Mesendoderm (in vitro differentiated cells): ENCODE measurements around the gene PCED1A.
"Not testable (repeated sequence)": the region's sequence is repeated elsewhere in the genome, so short reads cannot be mapped to it uniquely, and the experiment has no call there.

ENCODE experiments used
- DNase-seq: peaks from one replicate; pipeline ENCODE4 v3.0.0; 2013
- H2AK5ac ChIP-seq: 2 replicates; pipeline ENCODE4 v1.6.1; 2013; ENCODE audit warnings: low read length, inconsistent platforms
- H2BK120ac ChIP-seq: 2 replicates; pipeline ENCODE4 v1.6.1; 2013; ENCODE audit warnings: low read depth, mild to moderate bottlenecking, low read length, moderate library complexity, mixed read lengths
- H2BK15ac ChIP-seq: replicated peaks from 2 replicates; pipeline ENCODE4 v1.6.1; 2013; ENCODE audit warnings: low read depth, mild to moderate bottlenecking, moderate library complexity
- H2BK5ac ChIP-seq: 2 replicates; pipeline ENCODE4 v1.6.1; 2013; ENCODE audit warnings: low read length, inconsistent platforms
- H3K18ac ChIP-seq: 2 replicates; pipeline ENCODE4 v1.6.1; 2013; ENCODE audit warnings: mild to moderate bottlenecking, low read length, mixed read lengths
- H3K23ac ChIP-seq: one replicate; pipeline ENCODE4 v1.6.1; 2013; ENCODE audit warnings: low read length
- H3K27ac ChIP-seq: 2 replicates; pipeline ENCODE4 v1.5.1; 2013; ENCODE audit warnings: low read depth, mild to moderate bottlenecking, inconsistent platforms, low read length, moderate library complexity
- H3K27me3 ChIP-seq: 2 replicates; pipeline ENCODE4 v1.6.1; 2013; ENCODE audit warnings: low read length, control low read depth, mild to moderate bottlenecking, inconsistent platforms; ENCODE audit not compliant: insufficient read depth, poor library complexity
- H3K36me3 ChIP-seq: 2 replicates; pipeline ENCODE4 v1.6.1; 2013; ENCODE audit warnings: low read length, inconsistent platforms; ENCODE audit not compliant: control insufficient read depth, insufficient read depth
- H3K4ac ChIP-seq: one replicate; pipeline ENCODE4 v1.6.1; 2013; ENCODE audit warnings: low read depth, mild to moderate bottlenecking, low read length, moderate library complexity
- H3K4me1 ChIP-seq: 2 replicates; pipeline ENCODE4 v1.6.1; 2013; ENCODE audit warnings: low read depth, low read length, inconsistent platforms; ENCODE audit not compliant: control insufficient read depth
- H3K4me2 ChIP-seq: 2 replicates; pipeline ENCODE4 v1.6.1; 2013; ENCODE audit warnings: low read length
- H3K4me3 ChIP-seq: 2 replicates; pipeline ENCODE4 v1.5.1; 2013; ENCODE audit warnings: mild to moderate bottlenecking, low read length
- H3K56ac ChIP-seq: one replicate; pipeline ENCODE4 v1.6.1; 2013; ENCODE audit warnings: low read length
- H3K79me1 ChIP-seq: 2 replicates; pipeline ENCODE4 v1.6.1; 2013; ENCODE audit warnings: low read length, inconsistent platforms
- H3K79me2 ChIP-seq: 2 replicates; pipeline ENCODE4 v1.6.1; 2013; ENCODE audit warnings: mild to moderate bottlenecking, low read length; ENCODE audit not compliant: control insufficient read depth, insufficient read depth
- H3K9ac ChIP-seq: 2 replicates; pipeline ENCODE4 v1.6.1; 2013; ENCODE audit warnings: low read length, inconsistent platforms
- H4K5ac ChIP-seq: one replicate; pipeline ENCODE4 v1.6.1; 2013; ENCODE audit warnings: low read length
- H4K8ac ChIP-seq: one replicate; pipeline ENCODE4 v1.6.1; 2013; ENCODE audit warnings: low read depth, mild to moderate bottlenecking, control low read depth, low read length, moderate library complexity
- WGBS: extraction: QIAGEN DNeasy Blood & Tissue Kit; methylation state at CpG from one replicate; pipeline ENCODE4 v1.1.7; 2013; ENCODE audit warnings: low lambda C conversion rate, missing lambda C conversion rate; ENCODE audit not compliant: insufficient coverage; ENCODE audit errors: extremely low coverage; 5-methylcytosine and 5-hydroxymethylcytosine counted together

Gene PCED1A

DNA sequence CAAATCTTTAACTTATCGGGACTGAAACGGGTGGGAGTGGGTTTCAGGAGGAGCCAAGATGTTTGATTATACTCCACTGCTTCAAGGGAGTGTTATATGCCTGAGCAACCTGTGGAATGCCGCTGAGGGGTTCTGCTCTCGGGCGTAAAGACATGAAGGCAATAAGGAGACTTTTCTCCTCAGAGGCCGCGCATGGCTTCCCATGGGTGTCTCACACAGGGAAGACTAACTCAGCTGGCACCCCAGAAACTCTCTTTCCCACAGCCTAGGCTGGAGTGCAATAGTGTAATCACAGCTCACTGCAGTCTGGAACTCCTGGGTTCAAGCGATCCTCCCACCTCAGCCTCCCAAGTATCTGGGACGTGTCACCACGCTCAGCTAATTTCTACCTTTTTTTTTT, 30.8 kb downstream of the PCED1A start:
- no peak for DNase-seq
- no peak overlapping the region for H2BK5ac ChIP-seq
- no peak overlapping the region for H3K9ac ChIP-seq
- H2BK120ac ChIP-seq, result no peak overlapping the region
- no peak overlapping the region for H2BK15ac ChIP-seq
- no peaks in the 10 kb centered on the region for H3K36me3 ChIP-seq
- no peaks in the 10 kb centered on the region for H3K79me1 ChIP-seq
- H2AK5ac ChIP-seq, result no peak overlapping the region
- no peaks in the 10 kb centered on the region for H3K4me1 ChIP-seq
- H3K79me2 ChIP-seq, result no peaks in the 10 kb centered on the region
- no peak overlapping the region for H3K56ac ChIP-seq
- no CpG with 5 or more reads among the region's 10 CpGs for WGBS
- H3K18ac ChIP-seq, result no peak overlapping the region
- H3K27me3 ChIP-seq, result peaks cover 29% of the 10 kb centered on the region
- H4K5ac ChIP-seq, result no peak overlapping the region
- no peak overlapping the region for H3K27ac ChIP-seq
- no peak overlapping the region for H3K23ac ChIP-seq
- no peak overlapping the region for H3K4me3 ChIP-seq
- H3K4ac ChIP-seq, result no peak overlapping the region
- H4K8ac ChIP-seq, result no peak overlapping the region
- H3K4me2 ChIP-seq, result no peak overlapping the region

DNA sequence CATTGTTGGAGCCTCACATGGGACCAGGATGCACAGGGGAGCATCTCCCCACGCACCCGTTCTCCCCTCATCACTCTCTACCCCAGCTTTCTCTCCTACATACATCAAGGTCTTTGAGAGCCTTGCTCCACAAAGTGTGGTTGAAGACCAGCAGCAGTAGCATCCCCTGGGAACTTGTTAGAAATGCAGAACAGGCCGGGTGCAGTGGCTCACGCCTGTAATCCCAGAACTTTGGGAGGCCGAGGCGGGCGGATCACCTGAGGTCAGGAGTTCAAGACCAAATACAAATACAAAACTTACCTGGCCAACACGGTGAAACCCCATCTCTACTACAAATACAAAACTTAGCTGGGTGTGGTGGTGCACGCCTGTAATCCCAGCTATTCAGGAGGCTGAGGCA, 32.5 kb downstream of the PCED1A start:
- H3K4me3 ChIP-seq, DNase-seq, H3K23ac ChIP-seq, H3K56ac ChIP-seq, H2BK15ac ChIP-seq, H4K5ac ChIP-seq, H3K27ac ChIP-seq, H4K8ac ChIP-seq, H2BK120ac ChIP-seq, H3K36me3 ChIP-seq, H3K79me2 ChIP-seq, H3K4me2 ChIP-seq, H3K9ac ChIP-seq, H3K18ac ChIP-seq, H3K79me1 ChIP-seq, H3K4ac ChIP-seq, H2BK5ac ChIP-seq, H2AK5ac ChIP-seq, H3K4me1 ChIP-seq: not testable (repeated sequence)
- peaks cover 42% of the 10 kb centered on the region for H3K27me3 ChIP-seq
- no CpG with 5 or more reads among the region's 9 CpGs for WGBS

DNA sequence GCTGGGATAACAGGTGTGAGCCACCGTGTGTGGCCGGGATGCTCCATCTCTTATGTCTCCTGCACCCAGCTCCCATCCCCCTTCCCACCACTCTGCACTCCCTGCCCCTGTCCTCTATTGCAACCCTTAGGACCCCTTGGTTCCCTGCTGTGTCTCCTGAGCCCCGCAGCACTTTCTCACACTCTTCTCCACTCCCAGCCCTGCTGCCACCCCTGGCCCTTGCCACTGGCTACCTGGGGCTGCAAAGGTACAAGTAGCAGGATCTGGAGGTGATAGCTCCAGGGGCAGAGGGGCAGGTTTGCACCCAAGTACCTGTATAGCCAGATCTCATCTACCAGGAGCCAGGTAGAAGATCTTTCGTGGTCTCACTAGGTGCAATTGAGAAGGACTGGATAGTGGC, 33.4 kb downstream of the PCED1A start:
- Histone ChIP-seq H3K79me1 (no peaks in the 10 kb centered on the region), H3K9ac (no peak overlapping the region), H4K8ac (no peak overlapping the region), H3K4me1 (no peaks in the 10 kb centered on the region), H3K79me2 (no peaks in the 10 kb centered on the region), H3K27me3 (peaks cover 50% of the 10 kb centered on the region), H2BK5ac (no peak overlapping the region), H3K27ac (no peak overlapping the region), H3K36me3 (no peaks in the 10 kb centered on the region), H3K56ac (no peak overlapping the region), H2BK120ac (no peak overlapping the region), H3K4me2 (no peak overlapping the region), H3K4ac (no peak overlapping the region), H2BK15ac (no peak overlapping the region), H3K23ac (no peak overlapping the region), H2AK5ac (no peak overlapping the region), H4K5ac (no peak overlapping the region), H3K4me3 (no peak overlapping the region), H3K18ac (no peak overlapping the region)
- WGBS, result no CpG with 5 or more reads among the region's 4 CpGs
- no peak for DNase-seq

DNA sequence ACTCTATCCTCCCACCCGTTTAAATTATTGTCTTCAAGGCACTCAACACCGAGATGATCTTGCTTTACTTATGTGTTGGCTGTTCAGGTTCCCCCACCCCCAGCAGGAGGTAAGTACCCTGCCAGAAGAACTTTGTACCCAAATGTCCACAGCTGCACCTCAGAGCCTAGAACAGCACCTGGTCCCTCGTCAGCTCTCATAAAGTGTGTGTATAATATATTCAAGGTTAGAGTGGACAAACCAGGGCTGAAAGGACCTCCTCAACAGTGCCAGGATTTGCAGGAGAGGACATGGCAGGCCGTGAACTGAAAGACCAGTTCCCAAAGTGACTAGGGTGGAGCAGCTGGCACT, 34.1 kb downstream of the PCED1A start:
- H3K9ac ChIP-seq, result no peak overlapping the region
- no peak overlapping the region for H3K18ac ChIP-seq
- H2AK5ac ChIP-seq, result no peak overlapping the region
- H4K5ac ChIP-seq, result no peak overlapping the region
- H3K4ac ChIP-seq, result no peak overlapping the region
- no peaks in the 10 kb centered on the region for H3K79me2 ChIP-seq
- no CpG with 5 or more reads among the region's 4 CpGs for WGBS
- H2BK15ac ChIP-seq, result no peak overlapping the region
- no peak for DNase-seq
- H3K4me2 ChIP-seq, result no peak overlapping the region
- no peaks in the 10 kb centered on the region for H3K36me3 ChIP-seq
- no peak overlapping the region for H3K4me3 ChIP-seq
- H3K27me3 ChIP-seq, result peaks cover 54% of the 10 kb centered on the region
- H3K23ac ChIP-seq, result no peak overlapping the region
- H2BK120ac ChIP-seq, result no peak overlapping the region
- H2BK5ac ChIP-seq, result no peak overlapping the region
- H4K8ac ChIP-seq, result no peak overlapping the region
- no peak overlapping the region for H3K27ac ChIP-seq
- H3K79me1 ChIP-seq, result no peaks in the 10 kb centered on the region
- H3K4me1 ChIP-seq, result no peaks in the 10 kb centered on the region
- no peak overlapping the region for H3K56ac ChIP-seq

DNA sequence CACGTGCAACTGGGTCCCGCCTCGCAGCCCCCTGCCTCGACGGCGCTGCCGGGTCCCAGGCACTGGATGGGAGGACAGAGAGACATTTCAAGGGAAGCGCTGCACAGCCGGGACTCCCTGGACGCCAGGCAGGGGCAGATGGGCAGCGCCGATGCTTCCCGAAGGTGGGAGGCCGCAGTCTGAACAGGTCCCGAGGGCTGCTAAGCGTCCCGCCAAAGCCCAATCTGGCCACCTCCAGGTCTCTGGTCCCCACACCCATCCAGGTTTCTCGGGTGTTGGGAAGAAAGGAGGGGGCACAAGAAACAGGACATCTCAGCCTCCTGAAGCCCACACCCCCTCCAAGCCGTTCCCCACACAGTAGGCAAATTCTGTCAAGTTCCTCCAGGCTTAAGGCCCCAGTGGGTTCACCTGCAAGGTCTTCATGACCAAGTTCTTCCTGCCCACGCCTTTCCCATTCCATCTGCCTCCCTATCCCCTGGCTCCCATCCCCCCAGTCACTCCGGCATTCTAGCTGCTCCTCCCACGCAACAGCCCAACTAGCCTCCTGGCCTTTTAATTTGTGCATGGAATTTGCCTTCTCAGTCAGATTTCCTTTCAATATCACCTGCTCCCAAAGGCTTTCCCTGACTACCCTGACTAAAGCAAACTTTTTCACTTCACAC, 34.6 kb downstream of the PCED1A start:
- Histone ChIP-seq H3K4me2 (no peak overlapping the region), H3K79me1 (no peaks in the 10 kb centered on the region), H3K4ac (no peak overlapping the region), H4K5ac (no peak overlapping the region), H3K18ac (no peak overlapping the region), H3K56ac (no peak overlapping the region), H2BK15ac (no peak overlapping the region), H3K9ac (no peak overlapping the region), H3K27ac (no peak overlapping the region), H3K4me3 (no peak overlapping the region), H4K8ac (no peak overlapping the region), H3K79me2 (no peaks in the 10 kb centered on the region), H2BK120ac (no peak overlapping the region), H2BK5ac (no peak overlapping the region), H2AK5ac (no peak overlapping the region), H3K36me3 (no peaks in the 10 kb centered on the region), H3K27me3 (peaks cover 55% of the 10 kb centered on the region), H3K23ac (no peak overlapping the region), H3K4me1 (peaks cover 1% of the 10 kb centered on the region)
- DNase-seq, result no peak
- WGBS, result no CpG with 5 or more reads among the region's 22 CpGs
